ENCODE results near the gene ERLIN1.

DNA sequence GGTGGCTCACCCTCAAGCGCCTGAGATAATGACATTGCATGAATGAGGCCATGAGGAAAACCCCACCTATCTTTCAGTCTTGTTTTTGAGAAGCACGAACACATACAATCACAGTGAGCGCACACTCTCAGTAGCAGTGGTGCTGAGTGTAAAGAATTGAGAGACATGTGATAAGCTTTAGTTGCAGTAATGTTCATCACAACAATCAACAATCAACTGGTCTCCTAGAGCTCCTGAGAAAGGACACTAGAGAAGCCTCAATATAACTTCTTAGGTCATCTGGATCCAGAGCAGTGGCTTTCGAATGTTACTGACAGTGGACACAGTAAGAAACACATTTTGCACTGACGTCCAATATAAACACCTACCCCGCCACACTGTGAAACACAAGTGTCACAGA is 12.8 kb downstream of the ERLIN1 start:
- TF ChIP-seq TAF1 (IDR thresholded peaks at IDR 0.05; ENCODE audit: borderline replicate concordance, insufficient read depth, low read length) (no peak), FOXP2 (optimal IDR thresholded peaks at IDR 0.05; ENCODE audit: borderline replicate concordance, extremely low read depth, extremely low read length, insufficient read depth) (no peak)

Data from PFSK-1 (cell line).